Endothelial cell (in vitro differentiated cells): ENCODE results near the gene PARD3B. TPM values are rescaled to one million over a fixed set of nuclear protein-coding genes. Genes with fewer than 3 reads are reported as not detected.

Experiments
- DNase-seq: peaks from one replicate; pipeline ENCODE4 v3.0.0; 2021; ENCODE audit warnings: low spot score
- H3K27ac Mint-ChIP-seq: one replicate; pipeline ENCODE4 v1.8.0; 2021; ENCODE audit warnings: mixed read lengths, inconsistent platforms; ENCODE audit not compliant: unreplicated experiment
- H3K27me3 Mint-ChIP-seq: one replicate; pipeline ENCODE4 v1.8.0; 2021; ENCODE audit warnings: mild to moderate bottlenecking, moderate library complexity, mixed read lengths, inconsistent platforms; ENCODE audit not compliant: unreplicated experiment
- H3K36me3 Mint-ChIP-seq: one replicate; pipeline ENCODE4 v1.8.0; 2021; ENCODE audit warnings: mild to moderate bottlenecking, low read depth, mixed read lengths, inconsistent platforms; ENCODE audit not compliant: unreplicated experiment
- H3K4me1 Mint-ChIP-seq: one replicate; pipeline ENCODE4 v1.8.0; 2021; ENCODE audit warnings: mild to moderate bottlenecking, mixed read lengths, inconsistent platforms; ENCODE audit not compliant: unreplicated experiment
- H3K4me3 Mint-ChIP-seq: one replicate; pipeline ENCODE4 v1.8.0; 2021; ENCODE audit warnings: mild to moderate bottlenecking, mixed read lengths, inconsistent platforms; ENCODE audit not compliant: unreplicated experiment
- H3K9me3 Mint-ChIP-seq: one replicate; pipeline ENCODE4 v1.8.0; 2021; ENCODE audit warnings: mixed read lengths, inconsistent platforms; ENCODE audit not compliant: unreplicated experiment
- total RNA-seq: library from RNA; stranded (reverse); fragmentation: NEBNext Ultra II Directional; extraction: Animal tissue kit (Norgen Biotek cat#: 25700); gene quantifications from one replicate; pipeline ENCODE4 v1.2.1, GENCODE V29; 2021; ENCODE audit not compliant: unreplicated experiment
- TF ChIP-seq, protein P1 (sequence below): fragments of 200-600 bp; sonication (generic); IDR thresholded peaks from one replicate; pipeline ENCODE4 v1.5.0; 2021; ENCODE audit warnings: antibody characterized with exemption; ENCODE audit not compliant: unreplicated experiment

Gene PARD3B
- total RNA-seq, 1 donor from 2014 or later, result 17.4 TPM

DNA sequence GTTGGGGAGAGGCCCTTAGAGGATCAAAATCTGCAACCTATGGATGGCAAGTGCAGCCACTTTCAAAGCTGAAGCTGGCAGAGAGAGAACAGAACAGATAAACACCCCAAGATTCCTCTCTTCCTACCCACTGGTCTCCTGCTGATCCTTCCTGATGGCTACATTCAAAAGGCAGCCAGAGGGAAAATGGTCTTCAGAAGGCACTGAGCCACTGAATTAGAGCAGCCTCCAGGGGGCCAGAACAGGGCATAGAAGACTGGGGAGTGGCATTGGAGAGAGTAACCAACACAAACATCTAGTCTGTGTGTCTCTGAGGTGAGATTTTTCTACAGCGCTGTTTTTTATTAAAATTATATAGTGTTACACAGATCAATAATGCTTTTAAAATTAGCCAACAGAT lies 432.6 kb downstream of the PARD3B start:
- Mint-ChIP-seq H3K27me3 (no peaks in the 10 kb centered on the region), H3K4me1 (no peaks in the 10 kb centered on the region), H3K4me3 (no peak overlapping the region), H3K27ac (no peak overlapping the region), H3K9me3 (no peaks in the 10 kb centered on the region), H3K36me3 (no peaks in the 10 kb centered on the region)
- no peak for DNase-seq
- TF ChIP-seq, protein P1, sequence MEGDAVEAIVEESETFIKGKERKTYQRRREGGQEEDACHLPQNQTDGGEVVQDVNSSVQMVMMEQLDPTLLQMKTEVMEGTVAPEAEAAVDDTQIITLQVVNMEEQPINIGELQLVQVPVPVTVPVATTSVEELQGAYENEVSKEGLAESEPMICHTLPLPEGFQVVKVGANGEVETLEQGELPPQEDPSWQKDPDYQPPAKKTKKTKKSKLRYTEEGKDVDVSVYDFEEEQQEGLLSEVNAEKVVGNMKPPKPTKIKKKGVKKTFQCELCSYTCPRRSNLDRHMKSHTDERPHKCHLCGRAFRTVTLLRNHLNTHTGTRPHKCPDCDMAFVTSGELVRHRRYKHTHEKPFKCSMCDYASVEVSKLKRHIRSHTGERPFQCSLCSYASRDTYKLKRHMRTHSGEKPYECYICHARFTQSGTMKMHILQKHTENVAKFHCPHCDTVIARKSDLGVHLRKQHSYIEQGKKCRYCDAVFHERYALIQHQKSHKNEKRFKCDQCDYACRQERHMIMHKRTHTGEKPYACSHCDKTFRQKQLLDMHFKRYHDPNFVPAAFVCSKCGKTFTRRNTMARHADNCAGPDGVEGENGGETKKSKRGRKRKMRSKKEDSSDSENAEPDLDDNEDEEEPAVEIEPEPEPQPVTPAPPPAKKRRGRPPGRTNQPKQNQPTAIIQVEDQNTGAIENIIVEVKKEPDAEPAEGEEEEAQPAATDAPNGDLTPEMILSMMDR, result no peak

DNA sequence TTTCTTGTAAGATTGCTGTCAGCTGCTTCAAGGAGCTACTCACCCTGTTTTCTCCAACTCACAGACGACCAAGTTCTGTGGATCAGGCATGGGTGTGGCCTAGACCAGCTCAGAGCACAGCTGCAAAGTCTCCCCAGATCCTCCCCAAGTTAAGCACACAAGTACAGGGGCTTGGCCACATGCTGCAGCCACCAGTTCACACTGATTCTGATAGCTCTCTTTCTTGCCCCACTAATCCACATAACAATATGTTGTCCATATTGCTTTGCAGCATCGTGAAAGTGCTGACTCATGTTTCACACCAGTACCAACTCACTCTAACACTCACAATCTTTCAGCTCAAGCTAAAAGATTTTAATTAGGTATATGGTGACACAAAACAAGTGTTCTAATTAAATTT lies 437.0 kb downstream of the PARD3B start:
- H3K27ac Mint-ChIP-seq, result no peak overlapping the region
- no peak for DNase-seq
- no peaks in the 10 kb centered on the region for H3K4me1 Mint-ChIP-seq
- H3K36me3 Mint-ChIP-seq, result no peaks in the 10 kb centered on the region
- no peaks in the 10 kb centered on the region for H3K27me3 Mint-ChIP-seq
- TF ChIP-seq, protein P1, result no peak
- no peak overlapping the region for H3K4me3 Mint-ChIP-seq
- no peaks in the 10 kb centered on the region for H3K9me3 Mint-ChIP-seq

DNA sequence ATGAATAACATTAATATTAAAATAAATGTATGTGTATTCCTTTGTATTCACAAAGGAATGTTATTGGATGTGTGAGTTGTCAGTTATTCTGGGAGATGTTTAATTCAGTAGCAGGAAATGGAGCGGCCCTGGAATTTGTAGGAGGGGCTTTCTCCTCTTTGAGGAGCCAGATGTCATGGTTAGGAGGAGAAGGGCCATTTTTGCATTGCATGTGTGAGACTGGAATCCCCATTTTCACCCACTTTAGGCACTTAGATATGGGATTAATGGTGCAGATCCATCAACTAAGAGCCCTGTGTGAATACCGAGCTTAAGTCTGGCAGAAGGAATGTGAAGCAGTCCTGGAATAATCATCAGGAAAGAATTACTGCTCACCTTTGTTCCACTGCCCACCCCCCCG lies 439.2 kb downstream of the PARD3B start:
- Mint-ChIP-seq H3K36me3 (no peaks in the 10 kb centered on the region), H3K9me3 (no peaks in the 10 kb centered on the region), H3K4me1 (no peaks in the 10 kb centered on the region), H3K27ac (no peak overlapping the region), H3K27me3 (no peaks in the 10 kb centered on the region), H3K4me3 (no peak overlapping the region)
- TF ChIP-seq, protein P1, result no peak
- no peak for DNase-seq

DNA sequence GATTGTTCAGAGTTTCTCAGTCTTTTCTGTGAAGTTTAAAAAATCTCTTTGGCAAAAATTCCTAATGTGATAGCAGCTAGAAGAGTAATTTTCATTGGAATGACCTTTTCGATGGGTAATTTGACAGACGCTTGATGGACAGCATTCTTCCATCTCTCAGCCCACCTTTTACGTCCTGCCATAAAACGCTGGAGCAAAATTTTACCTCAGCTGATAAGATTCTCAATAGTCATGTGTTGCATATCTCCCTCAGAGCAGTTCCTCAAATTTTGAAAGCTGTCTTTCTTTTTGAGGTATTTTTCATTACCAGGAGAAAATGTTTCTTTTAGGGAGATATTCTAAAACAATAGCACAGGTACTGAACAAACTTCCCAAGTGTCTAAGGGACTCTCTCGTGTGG lies 441.4 kb downstream of the PARD3B start:
- TF ChIP-seq, protein P1, result no peak
- Mint-ChIP-seq H3K4me3 (no peak overlapping the region), H3K4me1 (no peaks in the 10 kb centered on the region), H3K27ac (no peak overlapping the region), H3K36me3 (no peaks in the 10 kb centered on the region), H3K27me3 (no peaks in the 10 kb centered on the region), H3K9me3 (no peaks in the 10 kb centered on the region)
- DNase-seq, result no peak

DNA sequence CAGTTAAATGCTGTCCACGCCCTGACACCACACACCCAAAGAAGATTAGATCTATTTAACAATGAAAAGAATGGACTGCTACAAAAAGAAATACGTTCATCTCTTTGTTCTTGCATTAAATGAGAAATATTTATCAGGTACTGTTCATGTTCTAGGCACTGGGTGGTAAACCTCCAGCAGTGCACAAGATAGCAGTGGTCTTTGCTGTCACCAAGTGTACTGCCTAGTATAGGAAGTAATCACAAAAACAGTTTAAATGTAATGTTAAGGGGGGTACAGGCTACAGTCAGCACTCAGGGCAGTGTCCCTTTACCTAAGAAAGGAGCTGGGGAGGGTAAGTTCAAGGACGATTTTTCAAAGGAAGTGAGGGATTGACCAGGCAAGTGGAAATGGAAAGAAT lies 443.6 kb downstream of the PARD3B start:
- Mint-ChIP-seq H3K27ac (no peak overlapping the region), H3K9me3 (no peaks in the 10 kb centered on the region), H3K27me3 (no peaks in the 10 kb centered on the region), H3K4me3 (no peak overlapping the region), H3K36me3 (no peaks in the 10 kb centered on the region), H3K4me1 (no peaks in the 10 kb centered on the region)
- DNase-seq, result no peak
- TF ChIP-seq, protein P1, result no peak
